ENCODE data around the gene PROM1.

PROM1 gene

DNA sequence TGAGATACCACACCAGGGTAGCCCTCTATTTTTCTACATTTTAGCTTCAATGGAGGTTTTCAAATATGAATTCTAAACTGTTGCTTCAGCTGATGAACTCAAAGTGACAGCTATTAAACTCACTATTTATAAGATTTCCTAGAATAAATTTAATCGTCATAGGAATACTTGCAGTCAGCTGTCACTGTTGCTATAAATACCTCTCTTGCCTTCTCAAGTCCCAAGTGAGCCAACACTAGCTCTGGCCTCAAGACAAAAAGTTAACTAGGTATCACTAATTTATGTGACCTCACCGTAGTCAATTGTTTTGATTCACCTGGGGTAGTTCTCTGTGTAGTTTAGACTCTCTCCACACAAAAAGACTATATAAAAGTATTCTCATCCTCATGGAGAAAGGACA, 34.3 kb upstream of the PROM1 start:
- H3K4me3 ChIP-seq (ENCODE audit: control insufficient read depth, low read depth, low read length), result no peak overlapping the region
- DNase-seq (ENCODE audit: low read depth), result no peak
- TF ChIP-seq, protein P1, sequence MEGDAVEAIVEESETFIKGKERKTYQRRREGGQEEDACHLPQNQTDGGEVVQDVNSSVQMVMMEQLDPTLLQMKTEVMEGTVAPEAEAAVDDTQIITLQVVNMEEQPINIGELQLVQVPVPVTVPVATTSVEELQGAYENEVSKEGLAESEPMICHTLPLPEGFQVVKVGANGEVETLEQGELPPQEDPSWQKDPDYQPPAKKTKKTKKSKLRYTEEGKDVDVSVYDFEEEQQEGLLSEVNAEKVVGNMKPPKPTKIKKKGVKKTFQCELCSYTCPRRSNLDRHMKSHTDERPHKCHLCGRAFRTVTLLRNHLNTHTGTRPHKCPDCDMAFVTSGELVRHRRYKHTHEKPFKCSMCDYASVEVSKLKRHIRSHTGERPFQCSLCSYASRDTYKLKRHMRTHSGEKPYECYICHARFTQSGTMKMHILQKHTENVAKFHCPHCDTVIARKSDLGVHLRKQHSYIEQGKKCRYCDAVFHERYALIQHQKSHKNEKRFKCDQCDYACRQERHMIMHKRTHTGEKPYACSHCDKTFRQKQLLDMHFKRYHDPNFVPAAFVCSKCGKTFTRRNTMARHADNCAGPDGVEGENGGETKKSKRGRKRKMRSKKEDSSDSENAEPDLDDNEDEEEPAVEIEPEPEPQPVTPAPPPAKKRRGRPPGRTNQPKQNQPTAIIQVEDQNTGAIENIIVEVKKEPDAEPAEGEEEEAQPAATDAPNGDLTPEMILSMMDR (IDR thresholded peaks at IDR 0.05; ENCODE audit: control insufficient read depth, insufficient read depth, low read depth, low read length, missing control alignments), result no peak

DNA sequence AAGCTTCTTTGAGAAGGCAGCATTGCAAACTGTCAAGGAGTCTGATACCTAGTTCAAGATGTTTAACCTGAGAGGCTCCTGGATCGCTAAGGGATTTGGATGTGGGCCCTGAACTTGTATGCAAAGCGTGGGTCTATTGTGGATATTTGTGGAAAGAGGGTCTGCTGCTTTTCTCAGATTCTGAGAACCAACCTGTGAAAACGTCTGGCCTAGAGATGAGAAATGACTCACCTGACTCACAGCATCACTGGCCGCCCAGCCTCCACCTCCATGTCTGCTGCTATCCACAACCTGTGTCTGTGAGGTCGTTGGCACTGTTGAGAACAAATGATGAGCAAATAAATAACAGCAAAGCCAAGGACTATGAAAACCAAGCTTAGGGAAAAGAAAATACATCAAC, 33.3 kb upstream of the PROM1 start:
- TF ChIP-seq, protein P1 (IDR thresholded peaks at IDR 0.05; ENCODE audit: control insufficient read depth, insufficient read depth, low read depth, low read length, missing control alignments), result no peak
- no peak overlapping the region for H3K4me3 ChIP-seq (ENCODE audit: control insufficient read depth, low read depth, low read length)
- no peak for DNase-seq (ENCODE audit: low read depth)

DNA sequence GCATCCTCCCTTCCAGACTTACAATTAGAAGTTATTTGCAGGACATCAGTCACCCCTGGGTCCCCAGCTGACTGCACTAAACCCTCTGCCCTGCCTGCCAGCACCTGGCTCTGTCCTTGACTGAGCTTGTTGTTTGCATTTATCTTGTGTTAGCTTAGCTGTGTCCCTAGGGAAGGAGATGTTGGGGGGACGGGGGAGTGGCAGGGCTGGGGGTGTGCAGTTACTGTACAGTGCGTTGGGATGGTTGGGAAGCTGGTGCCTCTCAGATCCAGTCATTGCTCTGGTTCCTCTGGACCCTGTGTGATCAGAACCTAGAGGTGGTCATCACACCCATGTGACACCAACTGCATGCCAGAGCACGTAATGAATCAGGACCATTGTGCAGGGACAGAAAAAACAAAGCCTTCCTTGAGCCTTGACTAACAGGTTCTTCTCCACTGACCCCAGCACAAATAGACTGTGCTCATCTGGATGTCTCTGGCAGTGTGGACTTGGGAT, 32.7 kb upstream of the PROM1 start:
- DNase-seq (ENCODE audit: low read depth), result no peak
- TF ChIP-seq, protein P1 (IDR thresholded peaks at IDR 0.05; ENCODE audit: control insufficient read depth, insufficient read depth, low read depth, low read length, missing control alignments), result no peak
- H3K4me3 ChIP-seq (ENCODE audit: control insufficient read depth, low read depth, low read length), result no peak overlapping the region

DNA sequence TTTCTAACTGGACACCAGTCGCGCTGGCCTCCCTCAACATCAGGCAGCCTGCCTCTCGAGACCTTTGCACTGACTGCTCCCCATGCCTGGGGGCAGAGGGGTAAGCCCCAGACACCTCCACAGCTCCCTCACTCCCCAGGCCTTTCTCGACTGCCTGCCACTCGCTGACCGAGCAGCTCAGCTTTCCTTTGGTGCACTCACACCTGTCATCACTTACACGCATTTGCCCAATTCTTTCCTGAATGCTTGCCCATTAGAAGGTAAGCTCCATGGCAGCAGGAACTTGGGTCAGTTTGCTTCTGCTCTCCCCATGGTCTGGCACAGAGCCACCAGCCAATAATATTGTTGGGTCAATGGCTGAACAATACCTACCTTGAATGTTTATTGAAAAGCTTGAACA, 32.2 kb upstream of the PROM1 start:
- TF ChIP-seq, protein P1 (IDR thresholded peaks at IDR 0.05; ENCODE audit: control insufficient read depth, insufficient read depth, low read depth, low read length, missing control alignments), result no peak
- H3K4me3 ChIP-seq (ENCODE audit: control insufficient read depth, low read depth, low read length), result no peak overlapping the region
- DNase-seq (ENCODE audit: low read depth), result no peak

DNA sequence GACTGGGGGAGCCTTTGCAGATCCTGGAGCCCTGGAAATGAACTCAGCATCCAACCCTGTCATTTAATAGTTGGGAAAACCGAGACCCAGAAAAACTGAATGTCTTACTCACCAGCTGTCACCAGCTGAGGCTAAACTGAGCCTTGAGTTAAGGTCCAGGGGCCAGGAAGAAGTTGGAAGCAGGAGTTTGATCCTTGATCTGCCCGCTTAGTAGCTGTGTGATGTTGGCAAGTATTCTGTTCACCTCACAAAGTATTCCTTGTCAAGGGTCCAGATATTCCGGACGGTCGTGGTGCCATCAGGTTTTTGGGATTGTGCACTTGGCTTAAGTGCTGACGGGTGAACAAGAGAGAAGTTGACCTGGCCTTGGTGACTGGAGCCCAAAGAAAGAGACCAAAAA, 30.7 kb upstream of the PROM1 start:
- DNase-seq (ENCODE audit: low read depth), result no peak
- no peak overlapping the region for H3K4me3 ChIP-seq (ENCODE audit: control insufficient read depth, low read depth, low read length)
- TF ChIP-seq, protein P1 (IDR thresholded peaks at IDR 0.05; ENCODE audit: control insufficient read depth, insufficient read depth, low read depth, low read length, missing control alignments), result no peak

DNA sequence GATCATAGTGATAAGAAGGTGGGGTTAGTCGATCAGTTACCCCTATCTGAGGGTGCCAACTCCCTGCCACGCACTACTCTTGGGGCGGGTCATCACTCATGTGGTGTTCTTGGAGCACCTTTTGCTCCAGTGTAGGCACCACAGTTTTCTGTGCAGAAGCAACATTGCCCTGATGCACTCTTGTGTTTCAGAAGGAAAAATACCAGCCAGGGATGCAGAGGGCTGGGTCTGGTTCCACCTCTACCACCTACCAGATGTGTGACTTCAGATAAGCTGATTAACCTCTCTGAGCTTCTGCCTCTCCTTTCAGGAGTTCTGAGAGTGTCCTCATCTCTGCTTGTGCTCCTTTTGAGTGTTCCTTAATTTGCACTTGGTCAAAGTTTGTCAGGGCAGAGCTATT, 29.9 kb upstream of the PROM1 start:
- H3K4me3 ChIP-seq (ENCODE audit: control insufficient read depth, low read depth, low read length), result no peak overlapping the region
- TF ChIP-seq, protein P1 (IDR thresholded peaks at IDR 0.05; ENCODE audit: control insufficient read depth, insufficient read depth, low read depth, low read length, missing control alignments), result no peak
- no peak for DNase-seq (ENCODE audit: low read depth)

DNA sequence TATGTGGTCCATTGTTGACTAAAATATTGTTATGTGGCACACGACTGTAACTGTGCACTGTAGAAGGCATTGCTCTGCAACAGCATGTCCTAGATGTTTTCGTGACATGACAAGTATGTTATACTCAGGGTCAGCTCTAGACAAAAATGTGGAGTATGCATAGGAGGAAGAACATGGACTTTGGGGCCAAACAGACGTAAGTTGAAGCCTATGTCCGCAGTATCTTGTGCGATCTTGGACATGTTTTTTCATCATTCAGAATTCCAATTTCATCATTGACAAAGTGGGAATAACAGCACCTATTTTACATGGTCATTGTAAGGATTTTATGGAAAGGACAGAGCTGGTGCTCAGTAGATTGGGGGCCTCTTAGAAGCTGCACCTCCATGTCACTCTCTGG, 27.7 kb upstream of the PROM1 start:
- TF ChIP-seq, protein P1 (IDR thresholded peaks at IDR 0.05; ENCODE audit: control insufficient read depth, insufficient read depth, low read depth, low read length, missing control alignments), result no peak
- no peak overlapping the region for H3K4me3 ChIP-seq (ENCODE audit: control insufficient read depth, low read depth, low read length)
- no peak for DNase-seq (ENCODE audit: low read depth)
